ENCODE results near the gene DMXL2.
"Not testable (repeated sequence)": the region's sequence is repeated elsewhere in the genome, so short reads cannot be mapped to it uniquely, and the experiment has no call there.

DMXL2 gene

DNA sequence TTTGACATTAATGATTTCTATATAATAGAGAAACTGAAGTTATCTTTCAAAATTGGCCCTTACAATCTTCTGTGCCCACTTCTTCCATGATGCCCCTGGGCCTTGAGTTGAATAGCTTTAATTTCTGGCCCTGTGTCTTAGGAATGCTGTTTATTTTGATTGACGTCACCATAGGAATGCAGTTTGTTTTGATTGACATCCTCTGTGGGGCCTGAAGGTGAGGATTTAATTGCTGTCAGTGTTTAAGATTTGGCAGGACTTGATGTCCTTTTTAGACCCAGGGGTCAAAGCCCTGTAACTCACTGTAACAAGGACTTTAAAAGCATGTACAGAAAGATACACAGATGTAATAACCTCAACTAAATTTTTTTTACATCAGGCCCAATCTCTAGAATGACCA is 197.8 kb downstream of the DMXL2 start:
- H3K4me3 ChIP-seq (replicated peaks; ENCODE audit: insufficient read depth, low read length): no peak overlapping the region
- no peak overlapping the region for H3K27ac ChIP-seq (replicated peaks)
- H3K27me3 ChIP-seq (ENCODE audit: insufficient read depth, poor library complexity, severe bottlenecking): no peaks in the 10 kb centered on the region
- no peak for DNase-seq (ENCODE audit: low read depth in 1 of 2, low spot score in 1 of 2)
- TF ChIP-seq, protein P1, sequence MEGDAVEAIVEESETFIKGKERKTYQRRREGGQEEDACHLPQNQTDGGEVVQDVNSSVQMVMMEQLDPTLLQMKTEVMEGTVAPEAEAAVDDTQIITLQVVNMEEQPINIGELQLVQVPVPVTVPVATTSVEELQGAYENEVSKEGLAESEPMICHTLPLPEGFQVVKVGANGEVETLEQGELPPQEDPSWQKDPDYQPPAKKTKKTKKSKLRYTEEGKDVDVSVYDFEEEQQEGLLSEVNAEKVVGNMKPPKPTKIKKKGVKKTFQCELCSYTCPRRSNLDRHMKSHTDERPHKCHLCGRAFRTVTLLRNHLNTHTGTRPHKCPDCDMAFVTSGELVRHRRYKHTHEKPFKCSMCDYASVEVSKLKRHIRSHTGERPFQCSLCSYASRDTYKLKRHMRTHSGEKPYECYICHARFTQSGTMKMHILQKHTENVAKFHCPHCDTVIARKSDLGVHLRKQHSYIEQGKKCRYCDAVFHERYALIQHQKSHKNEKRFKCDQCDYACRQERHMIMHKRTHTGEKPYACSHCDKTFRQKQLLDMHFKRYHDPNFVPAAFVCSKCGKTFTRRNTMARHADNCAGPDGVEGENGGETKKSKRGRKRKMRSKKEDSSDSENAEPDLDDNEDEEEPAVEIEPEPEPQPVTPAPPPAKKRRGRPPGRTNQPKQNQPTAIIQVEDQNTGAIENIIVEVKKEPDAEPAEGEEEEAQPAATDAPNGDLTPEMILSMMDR (IDR thresholded peaks at IDR 0.05; ENCODE audit: insufficient read depth, low read length): no peak
- TF ChIP-seq SPI1 (IDR thresholded peaks at IDR 0.05; ENCODE audit: borderline replicate concordance, low read depth) (no peak), GABPA (IDR thresholded peaks at IDR 0.05; ENCODE audit: low read depth) (no peak)
- TF ChIP-seq, protein P2, sequence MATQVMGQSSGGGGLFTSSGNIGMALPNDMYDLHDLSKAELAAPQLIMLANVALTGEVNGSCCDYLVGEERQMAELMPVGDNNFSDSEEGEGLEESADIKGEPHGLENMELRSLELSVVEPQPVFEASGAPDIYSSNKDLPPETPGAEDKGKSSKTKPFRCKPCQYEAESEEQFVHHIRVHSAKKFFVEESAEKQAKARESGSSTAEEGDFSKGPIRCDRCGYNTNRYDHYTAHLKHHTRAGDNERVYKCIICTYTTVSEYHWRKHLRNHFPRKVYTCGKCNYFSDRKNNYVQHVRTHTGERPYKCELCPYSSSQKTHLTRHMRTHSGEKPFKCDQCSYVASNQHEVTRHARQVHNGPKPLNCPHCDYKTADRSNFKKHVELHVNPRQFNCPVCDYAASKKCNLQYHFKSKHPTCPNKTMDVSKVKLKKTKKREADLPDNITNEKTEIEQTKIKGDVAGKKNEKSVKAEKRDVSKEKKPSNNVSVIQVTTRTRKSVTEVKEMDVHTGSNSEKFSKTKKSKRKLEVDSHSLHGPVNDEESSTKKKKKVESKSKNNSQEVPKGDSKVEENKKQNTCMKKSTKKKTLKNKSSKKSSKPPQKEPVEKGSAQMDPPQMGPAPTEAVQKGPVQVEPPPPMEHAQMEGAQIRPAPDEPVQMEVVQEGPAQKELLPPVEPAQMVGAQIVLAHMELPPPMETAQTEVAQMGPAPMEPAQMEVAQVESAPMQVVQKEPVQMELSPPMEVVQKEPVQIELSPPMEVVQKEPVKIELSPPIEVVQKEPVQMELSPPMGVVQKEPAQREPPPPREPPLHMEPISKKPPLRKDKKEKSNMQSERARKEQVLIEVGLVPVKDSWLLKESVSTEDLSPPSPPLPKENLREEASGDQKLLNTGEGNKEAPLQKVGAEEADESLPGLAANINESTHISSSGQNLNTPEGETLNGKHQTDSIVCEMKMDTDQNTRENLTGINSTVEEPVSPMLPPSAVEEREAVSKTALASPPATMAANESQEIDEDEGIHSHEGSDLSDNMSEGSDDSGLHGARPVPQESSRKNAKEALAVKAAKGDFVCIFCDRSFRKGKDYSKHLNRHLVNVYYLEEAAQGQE (IDR thresholded peaks at IDR 0.05; ENCODE audit: insufficient replicate concordance, low read depth): no peak

DNA sequence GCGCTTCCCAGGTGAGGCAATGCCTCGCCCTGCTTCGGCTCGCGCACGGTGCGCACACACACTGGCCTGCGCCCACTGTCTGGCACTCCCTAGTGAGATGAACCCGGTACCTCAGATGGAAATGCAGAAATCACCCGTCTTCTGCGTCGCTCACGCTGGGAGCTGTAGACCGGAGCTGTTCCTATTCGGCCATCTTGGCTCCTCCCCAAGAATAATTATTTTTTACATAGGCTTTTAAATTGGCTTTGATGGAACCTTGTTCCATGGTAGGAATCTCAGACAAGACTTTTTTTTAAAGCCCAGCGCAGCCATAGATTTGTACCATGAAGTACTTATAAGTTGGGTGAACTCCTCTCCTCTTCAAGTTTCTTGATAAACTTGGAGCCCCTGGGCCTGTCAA is 199.5 kb downstream of the DMXL2 start:
- not testable (repeated sequence) for H3K4me3 ChIP-seq (replicated peaks; ENCODE audit: insufficient read depth, low read length); DNase-seq (ENCODE audit: low read depth in 1 of 2, low spot score in 1 of 2); H3K27ac ChIP-seq (replicated peaks); H3K27me3 ChIP-seq (ENCODE audit: insufficient read depth, poor library complexity, severe bottlenecking)

DNA sequence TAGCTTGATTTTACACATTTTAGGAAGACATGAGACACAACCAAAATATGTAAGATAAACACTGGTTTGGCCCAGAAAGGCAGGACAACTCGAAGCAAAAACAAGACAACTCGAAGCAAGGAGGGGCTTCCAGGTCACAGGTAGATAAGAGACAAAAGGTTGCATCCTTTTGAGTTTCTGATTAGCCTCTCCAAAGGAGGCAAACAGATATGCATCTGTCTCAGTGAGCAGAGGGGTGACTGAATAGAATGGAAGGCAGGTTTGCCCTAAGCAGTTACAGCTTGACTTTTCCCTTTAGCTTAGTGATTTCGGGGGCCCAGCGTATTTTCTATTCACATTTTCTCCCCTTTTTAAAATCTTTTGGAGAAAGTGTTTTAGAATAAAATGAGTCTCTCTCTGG is 206.4 kb downstream of the DMXL2 start:
- no peak for DNase-seq (ENCODE audit: low read depth in 1 of 2, low spot score in 1 of 2)
- Histone ChIP-seq H3K27ac (replicated peaks) (no peak overlapping the region), H3K4me3 (replicated peaks; ENCODE audit: insufficient read depth, low read length) (no peak overlapping the region), H3K27me3 (ENCODE audit: insufficient read depth, poor library complexity, severe bottlenecking) (no peaks in the 10 kb centered on the region)
- TF ChIP-seq, protein P2 (IDR thresholded peaks at IDR 0.05; ENCODE audit: insufficient replicate concordance, low read depth): no peak
- TF ChIP-seq SPI1 (IDR thresholded peaks at IDR 0.05; ENCODE audit: borderline replicate concordance, low read depth) (no peak), GABPA (IDR thresholded peaks at IDR 0.05; ENCODE audit: low read depth) (no peak), POLR2AphosphoS5 (IDR thresholded peaks at IDR 0.05; ENCODE audit: low read depth) (no peak)
- TF ChIP-seq, protein P1 (IDR thresholded peaks at IDR 0.05; ENCODE audit: insufficient read depth, low read length): no peak

DNA sequence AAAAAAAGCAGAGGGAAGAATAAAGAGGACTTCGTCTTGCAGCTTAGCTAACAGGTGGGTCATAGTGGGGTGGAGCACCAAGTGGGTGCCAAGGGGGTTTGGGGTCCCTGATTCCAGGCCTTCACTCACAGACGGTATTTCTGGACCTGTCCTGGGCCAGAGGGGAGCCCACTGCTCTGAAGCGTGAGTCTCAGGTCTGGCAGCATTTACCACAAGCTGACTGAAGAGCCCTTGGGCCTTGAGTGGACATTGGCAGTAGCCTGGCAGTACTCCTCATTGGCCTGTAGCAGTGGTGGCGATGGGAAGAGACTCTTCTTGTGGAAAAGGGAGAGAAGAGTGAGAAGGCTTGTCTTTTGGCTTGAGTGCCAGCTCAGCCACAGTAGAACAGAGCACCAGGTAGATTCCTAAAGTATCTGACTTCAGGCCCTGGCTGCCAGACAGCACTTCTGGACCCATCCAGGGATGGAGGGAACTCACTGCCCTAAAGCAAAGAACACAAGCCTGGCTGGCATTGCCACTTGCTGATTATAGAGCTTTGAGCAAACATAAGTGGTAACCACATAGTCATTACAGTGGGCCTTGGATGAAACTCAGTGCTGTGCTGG is 208.2 kb downstream of the DMXL2 start:
- DNase-seq (ENCODE audit: low read depth in 1 of 2, low spot score in 1 of 2): no peak
- no peak overlapping the region for H3K27ac ChIP-seq (replicated peaks)
- H3K4me3 ChIP-seq (replicated peaks; ENCODE audit: insufficient read depth, low read length): no peak overlapping the region
- TF ChIP-seq GABPA (IDR thresholded peaks at IDR 0.05; ENCODE audit: low read depth) (no peak), SPI1 (IDR thresholded peaks at IDR 0.05; ENCODE audit: borderline replicate concordance, low read depth) (no peak), POLR2AphosphoS5 (IDR thresholded peaks at IDR 0.05; ENCODE audit: low read depth) (no peak)
- TF ChIP-seq, protein P1 (IDR thresholded peaks at IDR 0.05; ENCODE audit: insufficient read depth, low read length): no peak
- TF ChIP-seq, protein P2 (IDR thresholded peaks at IDR 0.05; ENCODE audit: insufficient replicate concordance, low read depth): no peak
- H3K27me3 ChIP-seq (ENCODE audit: insufficient read depth, poor library complexity, severe bottlenecking): no peaks in the 10 kb centered on the region
